Heart left ventricle (tissue), 16 donors: Measurements from ENCODE around the gene TAS1R2. TPM values are rescaled to one million over a fixed set of nuclear protein-coding genes. Genes with fewer than 3 reads are reported as not detected.

Source experiments
- ATAC-seq, 4 donors: fragments of 200-7000 bp; cut with Tn5 transposase; one replicate each; pipeline ENCODE4 v1.9.1; 2020 to 2022; ENCODE audit warnings: moderate library complexity in 4 of 4, mild to moderate bottlenecking in 3 of 4, moderate number of reproducible peaks in 1 of 4
- DNase-seq, 5 donors: peaks; one replicate each; pipeline ENCODE4 v3.0.0-alpha.2; 2020
- H3K27ac ChIP-seq, 12 donors: fragments of 200-600 bp; sonication (generic) in 4 of 12; one replicate each; pipeline versions ENCODE4 v1.5.0 to v1.8.0; 2016 to 2022; ENCODE audit warnings: mild to moderate bottlenecking in 2 of 12
- H3K27me3 ChIP-seq, 9 donors: fragments of 200-600 bp; sonication (generic) in 2 of 9; one replicate each; pipeline versions ENCODE4 v1.5.1 to v1.8.0; 2016 to 2022; ENCODE audit warnings: mild to moderate bottlenecking in 3 of 9
- H3K36me3 ChIP-seq, 9 donors: fragments of 200-600 bp; sonication (generic) in 2 of 9; one replicate each; pipeline versions ENCODE4 v1.5.0 to v1.8.0; 2018 to 2022; ENCODE audit warnings: mild to moderate bottlenecking in 2 of 9
- H3K4me1 ChIP-seq, 12 donors: fragments of 200-600 bp; sonication (generic) in 4 of 12; one replicate each; pipeline versions ENCODE4 v1.5.0 to v1.8.0; 2016 to 2022; ENCODE audit warnings: mild to moderate bottlenecking in 3 of 12
- H3K4me3 ChIP-seq, 12 donors: fragments of 200-600 bp; sonication (generic) in 4 of 12; one replicate each; pipeline versions ENCODE4 v1.5.0 to v1.8.0; 2017 to 2022; ENCODE audit warnings: mild to moderate bottlenecking in 9 of 12, moderate library complexity in 4 of 12
- H3K9me3 ChIP-seq, 12 donors: fragments of 200-600 bp; sonication (generic) in 4 of 12; one replicate each; pipeline versions ENCODE4 v1.5.0 to v1.8.0; 2016 to 2022; ENCODE audit warnings: mild to moderate bottlenecking in 1 of 12
- CTCF ChIP-seq, 12 donors: fragments of 200-600 bp; sonication (generic) in 4 of 12; IDR thresholded peaks; one replicate each; pipeline versions ENCODE4 v1.5.0 to v1.8.0; 2018 to 2022; ENCODE audit warnings: antibody characterized with exemption in 12 of 12, mild to moderate bottlenecking in 5 of 12
- POLR2A ChIP-seq, 2 donors: fragments of 450-650 bp; IDR thresholded peaks; one replicate each; pipeline ENCODE4 v1.6.1; 2017; ENCODE audit warnings: antibody characterized with exemption in 2 of 2, mild to moderate bottlenecking in 2 of 2, moderate library complexity in 2 of 2
- WGBS, 4 donors: extraction: QIAGEN DNeasy Blood & Tissue Kit in 2 of 4; methylation state at CpG; one replicate each; pipeline versions ENCODE4 v1.1.5 to v1.1.7; 2013 to 2018; 5-methylcytosine and 5-hydroxymethylcytosine counted together
- intact Hi-C, 10 donors: fragments of 100-400 bp; cut with DNase I; formaldehyde crosslinking; loops; one replicate each; pipeline versions ENCODE4 v1.11.1 to v1.14.2; 2022
- polyA plus RNA-seq, 2 donors: library from polyadenylated mRNA; stranded (reverse); fragments of 200-250 nt; gene quantifications; one replicate each; pipeline ENCODE4 v1.2.3, GENCODE V29; 2013
- total RNA-seq, 9 donors: library from RNA; depleted of rRNA in 2 of 9; stranded (reverse); fragments of >200 nt in 2 of 9; fragmentation: NEBNext Ultra II Directional in 3 of 9; extraction: Animal tissue kit (Norgen Biotek cat#: 25700) in 3 of 9; gene quantifications; one replicate each; pipeline versions ENCODE4 v1.1.0 to v1.2.4, GENCODE V29; 2016 to 2023
- donor health status: ischemic (EF 13 %, LVEDD 7.1; RV severe dilation, severe dysfunction).
- donor health status: healthy with polysubstance abuse.
- donor health status: DM: no; HTN: yes; CAD: no.
- donor health status: DM: no; HTN: no; CAD: no.
- donor health status: ischemic (EF 25% LVEDD 6.9; RV normal size, moderate dysfunction).
- donor health status: ischemic (EF 25% LVEDD 5.7; RV mildly dilated, moderate dysfunction).
- donor health status: healthy.
- donor health status: DM: yes; HTN: yes; CAD: no.
- donor health status: ischemic (EF 35%, LVEDD 5.7; RV mildly dilated, moderate dysfunction).
- donor health status: nonischemic (EF 11% LVEDD 7.7; RV severe dilation, severe dysfunction).
- donor health status: DM: yes; HTN: yes; CAD: no.
- donor health status: PGD.
- donor health status: ischemic (EF 29% LVEDD 5.4; RV normal size, mild dysfunction).
- donor health status: nonischemic (EF 23%, LVEDD 6.1; RV moderate dilation, normal function).

Gene TAS1R2
- total and polyA plus RNA-seq, 11 donors = not detected

GRCh38 chr1:18803851-18804250 lies 55.6 kb downstream of the TAS1R2 start:
- no peak for ATAC-seq
- no peak overlapping the region for H3K27ac ChIP-seq
- no peaks in the 10 kb centered on the region for H3K36me3 ChIP-seq
- H3K9me3 ChIP-seq = no peaks in the 10 kb centered on the region
- 29 to 41% (median 33%) methylated on average over 10 of the region's 10 CpGs for WGBS, 4 donors
- H3K27me3 ChIP-seq = peaks cover 0 to 21% (median 0%) of the 10 kb centered on the region in 9 donors
- intact Hi-C loops = no loop called here
- TF ChIP-seq CTCF (IDR thresholded peaks at IDR 0.05) = no peak
- TF ChIP-seq POLR2A (IDR thresholded peaks at IDR 0.05) = no peak
- DNase-seq = no peak
- no peaks in the 10 kb centered on the region for H3K4me1 ChIP-seq
- no peak overlapping the region for H3K4me3 ChIP-seq

- DNase-seq (no peak), ATAC-seq (no peak)
- Histone ChIP-seq H3K27ac (no peak overlapping the region), H3K27me3 (peaks cover 0 to 18% (median 0%) of the 10 kb centered on the region in 9 donors), H3K9me3 (no peaks in the 10 kb centered on the region), H3K36me3 (no peaks in the 10 kb centered on the region), H3K4me3 (no peak overlapping the region), H3K4me1 (no peaks in the 10 kb centered on the region)
- 53 to 62% (median 60%) methylated on average over 13 of the region's 13 CpGs for WGBS, 4 donors
- intact Hi-C loops = no loop called here
- no peak for TF ChIP-seq POLR2A (IDR thresholded peaks at IDR 0.05)
These were observed 56.2 kb downstream of the TAS1R2 start for GRCh38 chr1:18803151-18803791.

GRCh38 chr1:18802231-18802630 lies 57.2 kb downstream of the TAS1R2 start:
- Histone ChIP-seq H3K27ac (no peak overlapping the region), H3K36me3 (no peaks in the 10 kb centered on the region), H3K27me3 (peaks cover 0 to 13% (median 0%) of the 10 kb centered on the region in 9 donors), H3K4me3 (no peak overlapping the region), H3K9me3 (no peaks in the 10 kb centered on the region), H3K4me1 (no peaks in the 10 kb centered on the region)
- ATAC-seq (no peak), DNase-seq (no peak)
- WGBS, 4 donors = 85 to 96% (median 92%) methylated on average over 3 of the region's 3 CpGs
- TF ChIP-seq POLR2A (IDR thresholded peaks at IDR 0.05) (no peak), CTCF (IDR thresholded peaks at IDR 0.05) (no peak)
- intact Hi-C loops = no loop called here

- ATAC-seq (no peak), DNase-seq (no peak)
- Histone ChIP-seq H3K4me3 (no peak overlapping the region), H3K27ac (no peak overlapping the region), H3K36me3 (no peaks in the 10 kb centered on the region), H3K9me3 (no peaks in the 10 kb centered on the region), H3K4me1 (no peaks in the 10 kb centered on the region), H3K27me3 (peaks cover 0 to 21% (median 0%) of the 10 kb centered on the region in 9 donors)
- TF ChIP-seq CTCF (IDR thresholded peaks at IDR 0.05) = no peak
- TF ChIP-seq POLR2A (IDR thresholded peaks at IDR 0.05) = no peak
- intact Hi-C loops = no loop called here
- 68 to 79% (median 73%) methylated on average over 5 to 6 of the region's 6 CpGs for WGBS, 4 donors
These were observed 59.2 kb downstream of the TAS1R2 start for GRCh38 chr1:18800258-18800657.

GRCh38 chr1:18799454-18799853 lies 60.0 kb downstream of the TAS1R2 start:
- no peaks in the 10 kb centered on the region for H3K4me1 ChIP-seq
- TF ChIP-seq CTCF (IDR thresholded peaks at IDR 0.05) = no peak
- no peak for TF ChIP-seq POLR2A (IDR thresholded peaks at IDR 0.05)
- intact Hi-C loops = no loop called here
- no peak overlapping the region for H3K27ac ChIP-seq
- DNase-seq (no peak), ATAC-seq (no peak)
- no peaks in the 10 kb centered on the region for H3K9me3 ChIP-seq
- 50 to 56% (median 52%) methylated on average over 3 of the region's 3 CpGs for WGBS, 4 donors
- peaks cover 0 to 25% (median 0%) of the 10 kb centered on the region in 9 donors for H3K27me3 ChIP-seq
- H3K36me3 ChIP-seq = no peaks in the 10 kb centered on the region
- no peak overlapping the region for H3K4me3 ChIP-seq
